Testis (tissue), 2 donors: ENCODE data around the gene BCR.

Source experiments
- POLR2A ChIP-seq: fragments of 450-650 bp; IDR thresholded peaks from one replicate; pipeline ENCODE4 v1.6.1; 2017; ENCODE audit warnings: antibody characterized with exemption, mild to moderate bottlenecking, moderate library complexity
- TF ChIP-seq, protein P1 (sequence below), 3 experiments: fragments of 450-650 bp in 2 of 3; fragments of 200-600 bp in 1 of 3; sonication (generic) in 1 of 3; IDR thresholded peaks; one replicate each; pipeline ENCODE4 v1.5.1; 2016 to 2019; ENCODE audit warnings: antibody characterized with exemption in 3 of 3, mild to moderate bottlenecking in 2 of 3, moderate library complexity in 1 of 3

DNA sequence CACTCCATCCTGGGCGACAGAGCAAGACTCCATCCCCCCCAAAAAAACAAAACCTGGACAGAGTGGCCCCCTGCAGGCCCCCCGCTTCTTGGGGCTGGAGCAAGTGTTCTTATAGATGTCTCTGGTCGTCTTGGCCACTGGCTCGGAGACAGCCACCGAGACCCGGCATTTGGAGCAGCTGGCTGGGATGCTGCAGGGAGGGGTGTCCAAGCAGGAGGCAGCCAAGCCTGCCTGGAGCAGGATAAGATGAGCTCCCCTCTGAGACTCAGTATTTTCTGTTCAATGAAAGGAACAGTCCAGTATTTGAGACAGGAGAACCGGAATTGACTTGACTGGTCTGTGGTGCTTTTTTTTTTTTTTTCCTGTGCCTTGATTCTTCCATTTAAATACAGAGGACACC lies 44.5 kb downstream of the BCR start:
- TF ChIP-seq POLR2A, result no peak
- TF ChIP-seq, protein P1, sequence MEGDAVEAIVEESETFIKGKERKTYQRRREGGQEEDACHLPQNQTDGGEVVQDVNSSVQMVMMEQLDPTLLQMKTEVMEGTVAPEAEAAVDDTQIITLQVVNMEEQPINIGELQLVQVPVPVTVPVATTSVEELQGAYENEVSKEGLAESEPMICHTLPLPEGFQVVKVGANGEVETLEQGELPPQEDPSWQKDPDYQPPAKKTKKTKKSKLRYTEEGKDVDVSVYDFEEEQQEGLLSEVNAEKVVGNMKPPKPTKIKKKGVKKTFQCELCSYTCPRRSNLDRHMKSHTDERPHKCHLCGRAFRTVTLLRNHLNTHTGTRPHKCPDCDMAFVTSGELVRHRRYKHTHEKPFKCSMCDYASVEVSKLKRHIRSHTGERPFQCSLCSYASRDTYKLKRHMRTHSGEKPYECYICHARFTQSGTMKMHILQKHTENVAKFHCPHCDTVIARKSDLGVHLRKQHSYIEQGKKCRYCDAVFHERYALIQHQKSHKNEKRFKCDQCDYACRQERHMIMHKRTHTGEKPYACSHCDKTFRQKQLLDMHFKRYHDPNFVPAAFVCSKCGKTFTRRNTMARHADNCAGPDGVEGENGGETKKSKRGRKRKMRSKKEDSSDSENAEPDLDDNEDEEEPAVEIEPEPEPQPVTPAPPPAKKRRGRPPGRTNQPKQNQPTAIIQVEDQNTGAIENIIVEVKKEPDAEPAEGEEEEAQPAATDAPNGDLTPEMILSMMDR (IDR thresholded peaks at IDR 0.05), result no peak
